Ishikawa (cell line): ENCODE measurements around the gene OXER1.

Experiments
- CEBPB ChIP-seq: IDR thresholded peaks from 2 replicates; pipeline ENCODE4 v1.6.1; 2012
- CREB1 ChIP-seq: IDR thresholded peaks from 2 replicates; pipeline ENCODE4 v1.6.1; 2012; ENCODE audit warnings: low read depth
- EGR1 ChIP-seq: IDR thresholded peaks from 2 replicates; pipeline ENCODE4 v1.6.1; 2012
- EP300 ChIP-seq: IDR thresholded peaks from 2 replicates; pipeline ENCODE4 v1.6.1; 2012; ENCODE audit warnings: borderline replicate concordance
- FOXM1 ChIP-seq: IDR thresholded peaks from 2 replicates; pipeline ENCODE4 v1.6.1; 2012; ENCODE audit warnings: low read depth, borderline replicate concordance
- NFIC ChIP-seq: IDR thresholded peaks from 2 replicates; pipeline ENCODE4 v1.6.1; 2012
- RAD21 ChIP-seq: IDR thresholded peaks from 2 replicates; pipeline ENCODE4 v1.6.1; 2012; ENCODE audit warnings: low read depth
- TAF1 ChIP-seq: IDR thresholded peaks from 2 replicates; pipeline ENCODE4 v1.6.1; 2012; ENCODE audit warnings: low read depth, mild to moderate bottlenecking
- TCF12 ChIP-seq: IDR thresholded peaks from 2 replicates; pipeline ENCODE4 v1.6.1; 2012; ENCODE audit warnings: low read depth
- TEAD4 ChIP-seq: IDR thresholded peaks from 2 replicates; pipeline ENCODE4 v1.6.1; 2012
- YY1 ChIP-seq: IDR thresholded peaks from 2 replicates; pipeline ENCODE4 v1.6.1; 2012; ENCODE audit warnings: low read depth
- ZBTB7A ChIP-seq: IDR thresholded peaks from 2 replicates; pipeline ENCODE4 v1.6.1; 2012; ENCODE audit warnings: low read depth
- TF ChIP-seq, protein P1 (sequence below): IDR thresholded peaks from 2 replicates; pipeline ENCODE4 v1.6.1; 2012
- TF ChIP-seq, protein P2 (sequence below): IDR thresholded peaks from 2 replicates; pipeline ENCODE4 v1.6.1; 2012
- TF ChIP-seq, protein P3 (sequence below): IDR thresholded peaks from 2 replicates; pipeline ENCODE4 v1.6.1; 2012; ENCODE audit warnings: low read depth, mild to moderate bottlenecking

OXER1 gene

DNA sequence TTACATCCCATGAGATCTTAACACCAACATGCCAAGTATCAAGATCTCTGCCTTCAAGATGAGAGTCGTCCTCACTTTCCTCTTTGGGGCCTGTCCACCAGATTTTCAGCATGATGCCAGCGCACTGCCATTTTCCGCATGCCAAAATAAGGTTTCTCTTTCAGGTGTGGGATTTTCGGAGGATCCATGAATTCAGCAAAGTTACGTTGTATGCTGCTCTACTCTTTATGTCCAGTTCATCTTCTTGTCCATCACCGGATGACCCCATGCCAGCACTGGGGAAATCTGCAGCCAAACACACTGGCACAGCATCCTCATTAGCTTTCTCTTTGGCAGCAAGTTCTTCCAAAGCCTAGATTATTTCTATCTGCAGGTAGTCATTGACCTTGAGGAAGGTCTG lies 33.3 kb upstream of the OXER1 start:
- TF ChIP-seq, protein P1, sequence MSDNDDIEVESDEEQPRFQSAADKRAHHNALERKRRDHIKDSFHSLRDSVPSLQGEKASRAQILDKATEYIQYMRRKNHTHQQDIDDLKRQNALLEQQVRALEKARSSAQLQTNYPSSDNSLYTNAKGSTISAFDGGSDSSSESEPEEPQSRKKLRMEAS = no peak
- TF ChIP-seq TAF1 (no peak), NFIC (no peak), YY1 (no peak), TCF12 (no peak), RAD21 (no peak), FOXM1 (no peak)
- TF ChIP-seq, protein P2, sequence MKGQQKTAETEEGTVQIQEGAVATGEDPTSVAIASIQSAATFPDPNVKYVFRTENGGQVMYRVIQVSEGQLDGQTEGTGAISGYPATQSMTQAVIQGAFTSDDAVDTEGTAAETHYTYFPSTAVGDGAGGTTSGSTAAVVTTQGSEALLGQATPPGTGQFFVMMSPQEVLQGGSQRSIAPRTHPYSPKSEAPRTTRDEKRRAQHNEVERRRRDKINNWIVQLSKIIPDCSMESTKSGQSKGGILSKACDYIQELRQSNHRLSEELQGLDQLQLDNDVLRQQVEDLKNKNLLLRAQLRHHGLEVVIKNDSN = no peak

DNA sequence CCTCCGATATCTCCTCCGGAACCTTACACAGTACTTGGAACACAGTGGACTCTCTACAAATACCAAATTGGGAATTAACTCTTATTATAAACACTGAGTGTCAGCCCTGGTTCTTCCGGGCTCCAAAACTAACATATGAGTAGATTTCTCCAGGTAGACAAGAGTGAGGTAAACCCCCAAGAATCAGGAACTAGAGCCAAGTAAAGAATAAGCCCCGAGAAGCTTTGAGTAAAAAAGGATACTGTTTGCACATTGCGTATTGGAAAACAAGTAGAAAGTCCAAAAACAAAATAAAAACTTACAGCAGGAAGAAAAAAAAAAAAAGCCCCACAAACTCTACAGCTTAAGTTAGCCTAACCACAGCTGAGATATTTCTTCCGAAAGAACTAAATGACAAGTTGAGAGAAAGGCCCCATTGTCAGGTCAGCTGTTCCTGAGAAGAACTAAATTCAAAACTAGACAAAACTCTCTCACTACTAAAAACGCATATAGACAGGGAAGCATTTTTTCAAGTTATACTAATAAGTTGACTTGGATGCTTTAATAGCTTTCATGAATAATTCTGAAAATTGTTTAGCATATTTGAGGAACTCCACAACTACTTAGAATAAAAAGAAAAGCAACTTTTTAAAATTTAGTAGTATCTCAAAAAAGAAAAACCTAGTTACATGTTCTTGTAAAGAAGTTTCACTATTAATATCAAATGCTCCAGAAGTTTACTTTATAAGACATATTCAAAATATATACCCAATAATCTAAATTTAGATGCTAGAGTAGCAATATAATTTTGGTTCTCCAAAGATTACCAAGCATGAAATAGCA lies 32.7 kb upstream of the OXER1 start:
- TF ChIP-seq YY1 (no peak), FOXM1 (no peak), ZBTB7A (no peak), EGR1 (no peak), CREB1 (no peak), RAD21 (no peak), TAF1 (no peak), TCF12 (no peak), TEAD4 (no peak), NFIC (no peak), EP300 (no peak)
- TF ChIP-seq, protein P3, sequence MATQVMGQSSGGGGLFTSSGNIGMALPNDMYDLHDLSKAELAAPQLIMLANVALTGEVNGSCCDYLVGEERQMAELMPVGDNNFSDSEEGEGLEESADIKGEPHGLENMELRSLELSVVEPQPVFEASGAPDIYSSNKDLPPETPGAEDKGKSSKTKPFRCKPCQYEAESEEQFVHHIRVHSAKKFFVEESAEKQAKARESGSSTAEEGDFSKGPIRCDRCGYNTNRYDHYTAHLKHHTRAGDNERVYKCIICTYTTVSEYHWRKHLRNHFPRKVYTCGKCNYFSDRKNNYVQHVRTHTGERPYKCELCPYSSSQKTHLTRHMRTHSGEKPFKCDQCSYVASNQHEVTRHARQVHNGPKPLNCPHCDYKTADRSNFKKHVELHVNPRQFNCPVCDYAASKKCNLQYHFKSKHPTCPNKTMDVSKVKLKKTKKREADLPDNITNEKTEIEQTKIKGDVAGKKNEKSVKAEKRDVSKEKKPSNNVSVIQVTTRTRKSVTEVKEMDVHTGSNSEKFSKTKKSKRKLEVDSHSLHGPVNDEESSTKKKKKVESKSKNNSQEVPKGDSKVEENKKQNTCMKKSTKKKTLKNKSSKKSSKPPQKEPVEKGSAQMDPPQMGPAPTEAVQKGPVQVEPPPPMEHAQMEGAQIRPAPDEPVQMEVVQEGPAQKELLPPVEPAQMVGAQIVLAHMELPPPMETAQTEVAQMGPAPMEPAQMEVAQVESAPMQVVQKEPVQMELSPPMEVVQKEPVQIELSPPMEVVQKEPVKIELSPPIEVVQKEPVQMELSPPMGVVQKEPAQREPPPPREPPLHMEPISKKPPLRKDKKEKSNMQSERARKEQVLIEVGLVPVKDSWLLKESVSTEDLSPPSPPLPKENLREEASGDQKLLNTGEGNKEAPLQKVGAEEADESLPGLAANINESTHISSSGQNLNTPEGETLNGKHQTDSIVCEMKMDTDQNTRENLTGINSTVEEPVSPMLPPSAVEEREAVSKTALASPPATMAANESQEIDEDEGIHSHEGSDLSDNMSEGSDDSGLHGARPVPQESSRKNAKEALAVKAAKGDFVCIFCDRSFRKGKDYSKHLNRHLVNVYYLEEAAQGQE = no peak
- TF ChIP-seq, protein P2 = no peak
- TF ChIP-seq, protein P1 = no peak

DNA sequence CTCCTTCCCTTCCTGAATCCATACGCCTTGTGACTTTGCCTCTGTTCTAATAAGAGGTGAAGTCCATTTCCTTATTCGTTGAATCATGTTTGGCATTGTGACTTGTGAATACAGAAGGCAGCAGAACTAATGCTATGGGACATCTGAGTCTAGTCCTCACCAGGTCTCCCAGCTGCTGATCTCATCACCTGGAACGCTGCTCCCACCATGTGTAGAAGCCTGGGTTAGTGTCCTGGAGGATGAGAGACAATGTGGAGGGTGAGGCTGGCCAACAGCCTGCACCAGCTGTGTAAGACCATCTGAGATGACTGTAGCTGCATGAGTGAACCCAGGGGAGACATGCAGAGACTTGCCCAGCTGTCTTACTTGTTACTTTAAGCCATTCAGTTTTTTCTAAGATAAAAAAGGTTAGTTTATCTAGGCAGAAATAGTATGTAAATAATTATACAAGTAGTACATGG lies 31.9 kb upstream of the OXER1 start:
- TF ChIP-seq EP300 (no peak), TAF1 (no peak), EGR1 (no peak), TCF12 (no peak), NFIC (no peak), FOXM1 (no peak), ZBTB7A (no peak), YY1 (no peak), CEBPB (no peak), CREB1 (no peak)

DNA sequence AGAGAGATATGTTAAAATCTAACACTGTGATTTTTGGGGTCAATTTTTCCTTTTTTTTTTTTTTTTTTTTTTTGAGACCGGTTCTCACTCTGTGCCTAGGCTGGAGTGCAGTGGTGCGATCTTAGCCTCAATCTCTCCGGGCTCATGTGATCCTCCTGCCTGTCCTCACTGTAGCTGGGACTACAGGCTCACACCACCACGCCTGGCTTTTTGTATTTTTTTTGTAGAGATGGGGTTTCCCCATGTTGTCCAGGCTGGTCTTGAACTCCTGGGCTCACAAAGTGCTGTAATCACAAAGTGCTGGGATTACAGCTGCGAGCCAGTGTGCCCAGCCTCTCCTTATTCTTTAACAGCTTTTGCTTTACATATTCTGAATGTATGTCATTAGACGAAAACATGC lies 31.3 kb upstream of the OXER1 start:
- TF ChIP-seq, protein P3 = no peak
- TF ChIP-seq TAF1 = no peak
- TF ChIP-seq ZBTB7A = no peak
- TF ChIP-seq, protein P1 = no peak
- TF ChIP-seq CREB1 = no peak
- TF ChIP-seq EGR1 = no peak
- no peak for TF ChIP-seq YY1
- TF ChIP-seq FOXM1 = no peak
- no peak for TF ChIP-seq EP300
- TF ChIP-seq, protein P2 = no peak
- TF ChIP-seq TCF12 = no peak
- TF ChIP-seq CEBPB = no peak

DNA sequence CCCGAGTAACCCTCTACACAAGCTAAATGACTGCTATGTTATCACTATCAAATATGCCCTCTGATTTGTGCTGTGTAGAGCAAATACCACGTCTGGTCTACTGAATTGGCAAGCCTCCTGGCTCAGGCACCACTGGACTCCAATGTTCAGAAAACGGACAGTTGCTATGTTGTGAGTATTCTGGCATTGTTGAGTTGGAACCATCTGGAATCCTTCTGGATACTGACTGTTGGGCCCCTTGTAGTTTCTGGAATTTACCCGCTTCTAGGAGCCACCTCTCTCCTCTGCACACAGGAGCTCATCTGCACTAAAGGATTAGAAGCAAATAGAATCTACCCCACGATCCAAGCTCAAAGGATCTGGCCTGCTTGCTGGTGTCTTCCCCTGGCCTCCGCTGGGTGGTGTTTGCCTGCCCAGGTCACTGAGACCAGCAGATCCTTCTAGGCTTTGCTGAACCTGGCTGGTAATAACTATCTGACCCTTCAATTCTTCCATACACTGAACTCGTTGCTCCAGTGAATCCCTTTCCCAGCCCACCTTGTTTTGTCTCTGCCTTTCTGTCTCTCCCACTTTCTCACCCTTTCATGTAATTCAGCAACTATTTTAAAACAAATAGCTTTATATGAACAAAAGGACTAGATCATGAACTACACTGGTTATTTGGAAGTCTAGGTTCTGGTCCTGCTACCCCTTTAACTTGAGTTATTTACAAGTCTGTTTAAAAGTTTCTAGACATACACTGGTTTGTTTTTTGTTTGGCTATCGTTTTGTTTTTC lies 30.5 kb upstream of the OXER1 start:
- TF ChIP-seq, protein P2 = no peak
- TF ChIP-seq TEAD4 = no peak
- TF ChIP-seq, protein P1 = no peak
- TF ChIP-seq YY1 = no peak
- TF ChIP-seq, protein P3 = no peak
- no peak for TF ChIP-seq RAD21
- TF ChIP-seq NFIC = no peak
- TF ChIP-seq CREB1 = no peak
- TF ChIP-seq EP300 = no peak
- TF ChIP-seq FOXM1 = no peak
- no peak for TF ChIP-seq TAF1
- no peak for TF ChIP-seq EGR1
- no peak for TF ChIP-seq TCF12
